BLaER1 treated with 17β-estradiol and CSF1 and Interleukin-3, amounts not matched to agents 10 nM and 100 nM (cell line): ENCODE measurements around the gene ITGA3.

Experiments
- H3K27ac ChIP-seq, 11 experiments: shearing (Covaris generic); formaldehyde crosslinking; 2 replicates each; pipeline ENCODE4 v1.8.1; 2022
- H3K27me3 ChIP-seq, 11 experiments: shearing (Covaris generic); formaldehyde crosslinking; 2 replicates each; pipeline ENCODE4 v1.8.1; 2022
- H3K36me3 ChIP-seq, 11 experiments: shearing (Covaris generic); formaldehyde crosslinking; 2 replicates each; pipeline ENCODE4 v1.8.1; 2022
- H3K4me1 ChIP-seq, 10 experiments: shearing (Covaris generic); formaldehyde crosslinking; 2 replicates each; pipeline ENCODE4 v1.8.1; 2022
- H3K4me2 ChIP-seq, 11 experiments: shearing (Covaris generic); formaldehyde crosslinking; 2 replicates each; pipeline ENCODE4 v1.8.1; 2022
- H3K4me3 ChIP-seq, 10 experiments: shearing (Covaris generic); formaldehyde crosslinking; 2 replicates each; pipeline ENCODE4 v1.8.1; 2022
- H3K9ac ChIP-seq, 11 experiments: shearing (Covaris generic); formaldehyde crosslinking; 2 replicates each; pipeline ENCODE4 v1.8.1; 2022
- H3K9me3 ChIP-seq, 11 experiments: shearing (Covaris generic); formaldehyde crosslinking; replicated peaks in 1 of 11; 2 replicates each; pipeline ENCODE4 v1.8.1; 2022
- H4K20me1 ChIP-seq, 11 experiments: shearing (Covaris generic); formaldehyde crosslinking; 2 replicates each; pipeline ENCODE4 v1.8.1; 2022
- Cebpa-rat ChIP-seq, 11 experiments: shearing (Covaris generic); IDR thresholded peaks; 2 replicates each; pipeline ENCODE4 v1.8.1; 2022

The ITGA3 gene

GRCh38 chr17:50135316-50136095 is 79.6 kb downstream of the ITGA3 start:
- Histone ChIP-seq H3K4me3 (no peak overlapping the region), H3K9ac (no peak overlapping the region), H3K27ac (no peak overlapping the region), H3K4me1 (peaks cover 7 to 36% (median 13%) of the 10 kb centered on the region in 10 experiments), H3K27me3 (peaks cover 6 to 34% (median 27%) of the 10 kb centered on the region in 11 experiments), H3K9me3 (no peaks in the 10 kb centered on the region), H4K20me1 (peaks cover 80 to 100% (median 95%) of the 10 kb centered on the region in 11 experiments), H3K4me2 (no peak overlapping the region), H3K36me3 (peaks cover 70 to 85% (median 76%) of the 10 kb centered on the region in 11 experiments)
- no peak for TF ChIP-seq Cebpa-rat (IDR thresholded peaks at IDR 0.05)

GRCh38 chr17:50136096-50136687 is 80.3 kb downstream of the ITGA3 start:
- no peaks in the 10 kb centered on the region for H3K9me3 ChIP-seq
- H3K9ac ChIP-seq: no peak overlapping the region
- H3K4me1 ChIP-seq: peaks cover 13 to 36% (median 19%) of the 10 kb centered on the region in 10 experiments
- no peak for TF ChIP-seq Cebpa-rat (IDR thresholded peaks at IDR 0.05)
- no peak overlapping the region for H3K4me3 ChIP-seq
- peaks cover 77 to 92% (median 82%) of the 10 kb centered on the region in 11 experiments for H3K36me3 ChIP-seq
- no peak overlapping the region for H3K27ac ChIP-seq
- H4K20me1 ChIP-seq: peaks cover 80 to 100% (median 97%) of the 10 kb centered on the region in 11 experiments
- no peak overlapping the region for H3K4me2 ChIP-seq
- peaks cover 0 to 27% (median 20%) of the 10 kb centered on the region in 11 experiments; a peak in 21 of 22 replicates for H3K27me3 ChIP-seq

- Histone ChIP-seq H3K4me1 (peaks cover 21 to 45% (median 27%) of the 10 kb centered on the region in 10 experiments), H3K27ac (no peak overlapping the region), H4K20me1 (peaks cover 80 to 100% (median 97%) of the 10 kb centered on the region in 11 experiments), H3K4me2 (no peak overlapping the region), H3K9ac (no peak overlapping the region), H3K36me3 (peaks cover 85 to 98% (median 91%) of the 10 kb centered on the region in 11 experiments), H3K4me3 (no peak overlapping the region), H3K9me3 (no peaks in the 10 kb centered on the region), H3K27me3 (peaks cover 0 to 19% (median 11%) of the 10 kb centered on the region in 11 experiments; a peak in 19 of 22 replicates)
- no peak for TF ChIP-seq Cebpa-rat (IDR thresholded peaks at IDR 0.05)
These were observed 81.1 kb downstream of the ITGA3 start for GRCh38 chr17:50137042-50137441.

GRCh38 chr17:50139185-50139783 is 83.4 kb downstream of the ITGA3 start:
- Histone ChIP-seq H3K27me3 (0 out of 22 replicates have a peak, but pooled peaks cover 0 to 1% (median 0%) of the 10 kb centered on the region in 11 experiments), H3K4me2 (peak overlapping the region in 7 of 11 experiments; percentile 87 to 99 (median 95); a peak in 11 of 22 replicates), H4K20me1 (peaks cover 83 to 100% (median 97%) of the 10 kb centered on the region in 11 experiments), H3K27ac (peak overlapping the region in 5 of 11 experiments; percentile 0 to 59 (median 7); a peak in 6 of 22 replicates), H3K4me1 (peaks cover 35 to 61% (median 49%) of the 10 kb centered on the region in 10 experiments), H3K9me3 (no peaks in the 10 kb centered on the region), H3K9ac (peak overlapping the region in 5 of 11 experiments; percentile 5 to 37 (median 9); a peak in 4 of 22 replicates), H3K36me3 (peaks cover 94 to 99% (median 97%) of the 10 kb centered on the region in 11 experiments), H3K4me3 (no peak overlapping the region)
- TF ChIP-seq Cebpa-rat (IDR thresholded peaks at IDR 0.05): no peak
